ENCODE data around the gene PHF14.
"Not testable (repeated sequence)": the region's sequence is repeated elsewhere in the genome, so short reads cannot be mapped to it uniquely, and the experiment has no call there.

DNA sequence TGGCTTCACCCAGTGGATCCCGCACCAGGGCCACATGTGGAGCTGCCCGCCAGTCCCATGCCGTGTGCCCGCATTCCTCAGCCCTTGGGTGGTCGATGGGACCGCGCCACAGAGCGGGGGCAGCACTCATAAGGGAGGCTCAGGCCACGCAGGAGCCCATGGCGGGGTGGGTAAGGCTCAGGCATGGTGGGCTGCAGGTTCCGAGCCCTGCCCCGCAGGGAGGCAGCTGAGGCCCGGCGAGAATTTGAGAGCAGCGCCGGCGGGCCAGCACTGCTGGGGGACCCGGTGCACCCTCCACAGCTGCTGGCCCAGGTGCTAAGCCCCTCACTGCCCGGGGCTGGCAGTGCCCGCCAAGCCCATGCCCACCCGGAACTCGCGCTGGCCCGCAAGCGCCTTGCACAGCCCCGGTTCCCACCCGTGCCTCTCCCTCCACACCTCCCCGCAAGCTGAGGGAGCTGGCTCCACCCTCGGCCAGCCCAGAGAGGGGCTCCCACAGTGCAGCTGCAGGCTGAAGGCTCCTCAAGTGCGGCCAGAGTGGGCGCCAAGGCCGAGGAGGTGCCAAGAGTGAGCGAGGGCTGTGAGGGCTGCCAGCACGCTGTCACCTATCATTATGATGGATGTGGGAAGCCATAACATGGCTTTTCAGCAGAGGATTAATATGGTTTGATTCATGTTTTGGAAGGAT lies 22.0 kb downstream of the PHF14 start:
- not testable (repeated sequence) for TF ChIP-seq CBX8 (IDR thresholded peaks at IDR 0.05); MAX (IDR thresholded peaks at IDR 0.05); RAD21 (conservative IDR thresholded peaks at IDR 0.05 in 1 of 2, IDR thresholded peaks at IDR 0.05 in 1 of 2); CTCF (IDR thresholded peaks at IDR 0.05); MAZ (IDR thresholded peaks at IDR 0.05; ENCODE audit: borderline replicate concordance, low read depth, low read length); RNF2 (IDR thresholded peaks at IDR 0.05; ENCODE audit: borderline replicate concordance, low read depth); HDAC2 (IDR thresholded peaks at IDR 0.05); JUNB (IDR thresholded peaks at IDR 0.05); POLR2A (IDR thresholded peaks at IDR 0.05; ENCODE audit: low read length); EP300 (IDR thresholded peaks at IDR 0.05); REST (IDR thresholded peaks at IDR 0.05); RCOR1 (IDR thresholded peaks at IDR 0.05; ENCODE audit: low read depth, low read length)
- TF ChIP-seq, protein P1, sequence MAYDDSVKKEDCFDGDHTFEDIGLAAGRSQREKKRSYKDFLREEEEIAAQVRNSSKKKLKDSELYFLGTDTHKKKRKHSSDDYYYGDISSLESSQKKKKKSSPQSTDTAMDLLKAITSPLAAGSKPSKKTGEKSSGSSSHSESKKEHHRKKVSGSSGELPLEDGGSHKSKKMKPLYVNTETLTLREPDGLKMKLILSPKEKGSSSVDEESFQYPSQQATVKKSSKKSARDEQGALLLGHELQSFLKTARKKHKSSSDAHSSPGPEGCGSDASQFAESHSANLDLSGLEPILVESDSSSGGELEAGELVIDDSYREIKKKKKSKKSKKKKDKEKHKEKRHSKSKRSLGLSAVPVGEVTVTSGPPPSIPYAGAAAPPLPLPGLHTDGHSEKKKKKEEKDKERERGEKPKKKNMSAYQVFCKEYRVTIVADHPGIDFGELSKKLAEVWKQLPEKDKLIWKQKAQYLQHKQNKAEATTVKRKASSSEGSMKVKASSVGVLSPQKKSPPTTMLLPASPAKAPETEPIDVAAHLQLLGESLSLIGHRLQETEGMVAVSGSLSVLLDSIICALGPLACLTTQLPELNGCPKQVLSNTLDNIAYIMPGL (CRISPR knock-in tag; IDR thresholded peaks at IDR 0.05; ENCODE audit: borderline replicate concordance), result not testable (repeated sequence)

All from A549 (cell line).